ENCODE data around the gene GIMD1. TPM values are rescaled to one million over a fixed set of nuclear protein-coding genes. Genes with fewer than 3 reads are reported as not detected.
"Not testable (repeated sequence)": the region's sequence is repeated elsewhere in the genome, so short reads cannot be mapped to it uniquely, and the experiment has no call there.

Gene GIMD1
- total and polyA plus RNA-seq, 2 experiments from 2014 or later, result not detected

GRCh38 chr4:106321814-106322213 lies 46.8 kb downstream of the GIMD1 start:
- not testable (repeated sequence) for H3K27me3 Mint-ChIP-seq (ENCODE audit: insufficient read depth, low read depth, poor library complexity); DNase-seq (ENCODE audit: low spot score); H3K4me3 ChIP-seq; H3K4me3 Mint-ChIP-seq; H3K4me1 ChIP-seq (ENCODE audit: insufficient read depth); H3K27ac ChIP-seq (ENCODE audit: low read depth); H3F3A ChIP-seq (replicated peaks; ENCODE audit: low read depth); H3K9me2 ChIP-seq (ENCODE audit: insufficient read depth); H3K27ac Mint-ChIP-seq; H3K4me1 Mint-ChIP-seq; H2AFZ ChIP-seq; H3K4me2 ChIP-seq; ATAC-seq; H3K27me3 ChIP-seq (ENCODE audit: insufficient read depth); H4K20me1 ChIP-seq (replicated peaks; ENCODE audit: insufficient read depth)
- Mint-ChIP-seq H3K36me3 (ENCODE audit: low read depth) (peaks cover 28% of the 10 kb centered on the region), H3K9me3 (peaks cover 17% of the 10 kb centered on the region)
- Histone ChIP-seq H3K36me3 (ENCODE audit: insufficient read depth) (peaks cover 12% of the 10 kb centered on the region; the same call in 1 of the 2 replicates), H3K79me2 (replicated peaks; ENCODE audit: insufficient read depth) (peaks cover 57% of the 10 kb centered on the region)

GRCh38 chr4:106321168-106321567 lies 47.4 kb downstream of the GIMD1 start:
- peaks cover 60% of the 10 kb centered on the region for H3K79me2 ChIP-seq (replicated peaks; ENCODE audit: insufficient read depth)
- H3K36me3 ChIP-seq (ENCODE audit: insufficient read depth), result peaks cover 10% of the 10 kb centered on the region; the same call in 1 of the 2 replicates
- peaks cover 28% of the 10 kb centered on the region for H3K36me3 Mint-ChIP-seq (ENCODE audit: low read depth)
- H3K4me1 Mint-ChIP-seq; H3K4me3 ChIP-seq; H3K27me3 Mint-ChIP-seq (ENCODE audit: insufficient read depth, low read depth, poor library complexity); ATAC-seq; H4K20me1 ChIP-seq (replicated peaks; ENCODE audit: insufficient read depth); H3K9me2 ChIP-seq (ENCODE audit: insufficient read depth); DNase-seq (ENCODE audit: low spot score); H3K27me3 ChIP-seq (ENCODE audit: insufficient read depth); H3K27ac ChIP-seq (ENCODE audit: low read depth); H3F3A ChIP-seq (replicated peaks; ENCODE audit: low read depth); H3K27ac Mint-ChIP-seq; H3K4me2 ChIP-seq; H3K4me3 Mint-ChIP-seq; H3K4me1 ChIP-seq (ENCODE audit: insufficient read depth); H2AFZ ChIP-seq: not testable (repeated sequence)
- H3K9me3 Mint-ChIP-seq, result peaks cover 17% of the 10 kb centered on the region

- Histone ChIP-seq H3K4me3 (no peak overlapping the region), H3K79me2 (replicated peaks; ENCODE audit: insufficient read depth) (peaks cover 65% of the 10 kb centered on the region), H3K27me3 (ENCODE audit: insufficient read depth) (no peaks in the 10 kb centered on the region), H3K36me3 (ENCODE audit: insufficient read depth) (peaks cover 7% of the 10 kb centered on the region; the same call in 1 of the 2 replicates), H3K4me2 (no peak overlapping the region), H3K27ac (ENCODE audit: low read depth) (no peak overlapping the region), H2AFZ (no peak overlapping the region), H3F3A (replicated peaks; ENCODE audit: low read depth) (no peaks in the 10 kb centered on the region), H3K4me1 (ENCODE audit: insufficient read depth) (peaks cover 6% of the 10 kb centered on the region), H3K9me2 (ENCODE audit: insufficient read depth) (no peaks in the 10 kb centered on the region), H4K20me1 (replicated peaks; ENCODE audit: insufficient read depth) (no peaks in the 10 kb centered on the region)
- H3K4me1 Mint-ChIP-seq, result no peaks in the 10 kb centered on the region
- DNase-seq (ENCODE audit: low spot score), result no peak
- peaks cover 28% of the 10 kb centered on the region for H3K36me3 Mint-ChIP-seq (ENCODE audit: low read depth)
- TF ChIP-seq POLR2AphosphoS5 (IDR thresholded peaks at IDR 0.05; ENCODE audit: low read depth) (no peak), EZH2 (IDR thresholded peaks at IDR 0.05; ENCODE audit: low read depth, unreplicated experiment) (no peak)
- peaks cover 17% of the 10 kb centered on the region for H3K9me3 Mint-ChIP-seq
- ATAC-seq, result no peak
- H3K27me3 Mint-ChIP-seq (ENCODE audit: insufficient read depth, low read depth, poor library complexity), result no peaks in the 10 kb centered on the region
- no peak overlapping the region for H3K27ac Mint-ChIP-seq
- H3K4me3 Mint-ChIP-seq, result no peak overlapping the region
Measured at GRCh38 chr4:106320235-106320634, 48.3 kb downstream of the GIMD1 start.

GRCh38 chr4:106318511-106318910 lies 50.1 kb downstream of the GIMD1 start:
- Histone ChIP-seq H3K79me2 (replicated peaks; ENCODE audit: insufficient read depth) (peaks cover 80% of the 10 kb centered on the region), H3K36me3 (ENCODE audit: insufficient read depth) (peaks cover 7% of the 10 kb centered on the region; the same call in 1 of the 2 replicates), H3K27ac (ENCODE audit: low read depth) (no peak overlapping the region), H3K4me1 (ENCODE audit: insufficient read depth) (no peaks in the 10 kb centered on the region), H3K9me2 (ENCODE audit: insufficient read depth) (no peaks in the 10 kb centered on the region), H3K4me3 (no peak overlapping the region), H3K4me2 (no peak overlapping the region), H3F3A (replicated peaks; ENCODE audit: low read depth) (no peaks in the 10 kb centered on the region), H4K20me1 (replicated peaks; ENCODE audit: insufficient read depth) (no peaks in the 10 kb centered on the region), H2AFZ (no peak overlapping the region), H3K27me3 (ENCODE audit: insufficient read depth) (no peaks in the 10 kb centered on the region)
- H3K4me3 Mint-ChIP-seq, result no peak overlapping the region
- TF ChIP-seq REST (IDR thresholded peaks at IDR 0.05; ENCODE audit: unreplicated experiment) (no peak), STAT1 (IDR thresholded peaks at IDR 0.05; ENCODE audit: unreplicated experiment) (no peak), ZNF114 (CRISPR knock-in tag; IDR thresholded peaks at IDR 0.05) (no peak), ZNF331 (CRISPR knock-in tag; IDR thresholded peaks at IDR 0.05; ENCODE audit: low read depth) (no peak), ETS1 (IDR thresholded peaks at IDR 0.05) (no peak), EZH2 (IDR thresholded peaks at IDR 0.05; ENCODE audit: low read depth, unreplicated experiment) (no peak)
- ATAC-seq, result no peak
- no peak for DNase-seq (ENCODE audit: low spot score)
- no peaks in the 10 kb centered on the region for H3K27me3 Mint-ChIP-seq (ENCODE audit: insufficient read depth, low read depth, poor library complexity)
- peaks cover 28% of the 10 kb centered on the region for H3K36me3 Mint-ChIP-seq (ENCODE audit: low read depth)
- H3K4me1 Mint-ChIP-seq, result peaks cover 4% of the 10 kb centered on the region
- no peak overlapping the region for H3K27ac Mint-ChIP-seq
- peaks cover 17% of the 10 kb centered on the region for H3K9me3 Mint-ChIP-seq

Measured in GM23338 (cell line).